SH-SY5Y (cell line): ENCODE data around the gene COL9A3.

Source experiments
- GATA2 ChIP-seq: IDR thresholded peaks from 2 replicates; pipeline ENCODE4 v1.6.1; 2011; ENCODE audit warnings: mild to moderate bottlenecking, low read depth, low read length
- GATA3 ChIP-seq: IDR thresholded peaks from 2 replicates; pipeline ENCODE4 v1.6.1; 2011; ENCODE audit warnings: low read depth, mild to moderate bottlenecking, low read length, moderate library complexity

DNA sequence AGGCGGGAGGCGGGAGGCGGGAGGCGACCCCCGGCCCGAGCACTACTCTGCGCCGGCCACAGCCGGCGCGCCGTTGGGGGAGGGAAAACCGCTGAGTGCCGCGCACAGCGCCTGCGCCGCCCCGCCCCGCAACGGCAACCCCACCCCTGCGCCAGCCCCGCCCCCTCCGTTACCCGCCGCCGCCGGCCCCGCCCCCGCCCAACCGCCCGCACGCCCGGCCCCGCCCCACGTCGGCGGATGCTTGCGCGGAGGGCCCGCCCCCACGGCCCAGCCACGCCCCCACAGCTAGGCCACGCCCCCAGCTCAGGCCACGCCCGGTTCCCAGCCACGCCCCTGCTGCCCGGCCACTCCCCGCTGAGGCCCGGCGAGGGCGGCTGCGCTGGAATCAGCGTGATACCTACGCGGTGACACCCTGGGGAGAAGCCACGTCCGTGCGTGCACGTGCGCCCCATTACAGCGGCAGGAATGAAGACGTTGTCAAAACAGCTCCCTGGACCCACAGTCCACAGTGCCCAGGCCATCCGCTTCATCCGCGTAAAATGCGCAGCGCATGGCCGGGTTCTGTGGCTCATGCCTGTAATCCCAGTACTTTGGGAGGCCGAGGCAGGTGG lies 45.0 kb downstream of the COL9A3 start, which contains the start of gene TCFL5:
- TF ChIP-seq GATA2, result no peak
- no peak for TF ChIP-seq GATA3
